Thymus (tissue), 11 donors: Measurements from ENCODE around the gene WASL. TPM values are rescaled to one million over a fixed set of nuclear protein-coding genes. Genes with fewer than 3 reads are reported as not detected.

ENCODE experiments used
- DNase-seq, 9 donors: peaks; one replicate each; pipeline ENCODE4 v3.0.0-alpha.2; 2013; ENCODE audit warnings: low spot score in 9 of 9, low read depth in 6 of 9, missing footprints in 1 of 9
- H3K27ac ChIP-seq, 2 donors: one replicate each; pipeline ENCODE4 v1.5.1; 2013; ENCODE audit warnings: control low read depth in 1 of 2, low read depth in 1 of 2, low read length in 1 of 2, mild to moderate bottlenecking in 1 of 2, moderate library complexity in 1 of 2
- H3K27me3 ChIP-seq, 2 donors: one replicate each; pipeline ENCODE4 v1.5.1; 2013; ENCODE audit warnings: low read length in 1 of 2; ENCODE audit not compliant: control insufficient read depth in 2 of 2, insufficient read depth in 1 of 2
- H3K36me3 ChIP-seq, 2 donors: one replicate each; pipeline ENCODE4 v1.5.1; 2013; ENCODE audit warnings: low read length in 1 of 2, mild to moderate bottlenecking in 1 of 2, moderate library complexity in 1 of 2; ENCODE audit not compliant: control insufficient read depth in 2 of 2, insufficient read depth in 2 of 2
- H3K4me1 ChIP-seq, 2 donors: one replicate each; pipeline ENCODE4 v1.5.1; 2013; ENCODE audit warnings: low read length in 2 of 2; ENCODE audit not compliant: control insufficient read depth in 2 of 2, insufficient read depth in 2 of 2
- H3K4me3 ChIP-seq, 2 donors: one replicate each; pipeline ENCODE4 v1.5.1; 2013; ENCODE audit warnings: low read length in 2 of 2, control low read depth in 1 of 2, mild to moderate bottlenecking in 1 of 2
- H3K9me3 ChIP-seq, 2 donors: one replicate each; pipeline ENCODE4 v1.5.1; 2013; ENCODE audit warnings: low read length in 1 of 2, mild to moderate bottlenecking in 1 of 2; ENCODE audit not compliant: control insufficient read depth in 2 of 2, insufficient read depth in 1 of 2
- WGBS: extraction: QIAGEN DNeasy Blood & Tissue Kit; methylation state at CpG from one replicate; pipeline ENCODE4 v1.1.7; 2013; 5-methylcytosine and 5-hydroxymethylcytosine counted together
- polyA plus RNA-seq: library from polyadenylated mRNA; stranded (reverse); fragments of 200-250 nt; gene quantifications from one replicate; pipeline ENCODE4 v1.2.3, GENCODE V29; 2013
- total RNA-seq: library from RNA; stranded (reverse); fragments of 120-200 nt; gene quantifications from one replicate; pipeline ENCODE4 v1.2.4, GENCODE V29; 2013
- donor health status: healthy.

The WASL gene
- total and polyA plus RNA-seq, 2 donors, result 3.6 to 17.8 TPM

DNA sequence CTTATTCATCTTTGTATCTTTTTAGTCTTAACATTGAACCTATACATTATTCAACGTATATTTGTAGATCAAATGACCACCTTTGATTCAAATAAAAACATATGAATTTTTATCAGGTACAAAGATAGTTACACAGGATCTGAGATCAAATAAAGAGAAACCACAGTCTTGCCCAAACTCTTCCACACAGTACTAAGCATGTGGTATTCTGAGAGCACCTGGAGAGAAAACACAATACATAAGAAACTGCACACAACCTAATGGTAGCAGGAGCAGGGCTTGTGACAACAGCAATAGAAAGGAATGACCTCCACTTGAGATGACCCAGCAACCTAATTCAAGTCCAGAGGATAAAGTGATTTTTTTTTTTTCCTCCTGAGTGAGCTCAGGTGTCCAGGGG, 6.5 kb upstream of the WASL start:
- H3K4me1 ChIP-seq, result peaks cover 6 to 9% of the 10 kb centered on the region in 2 donors
- no peak overlapping the region for H3K27ac ChIP-seq
- DNase-seq, result peak in 6 of 9 donors; percentile 32 to 70 (median 36)
- H3K36me3 ChIP-seq, result no peaks in the 10 kb centered on the region
- H3K27me3 ChIP-seq, result no peaks in the 10 kb centered on the region
- 11% methylated on average over 1 of the region's 1 CpG for WGBS
- no peak overlapping the region for H3K4me3 ChIP-seq
- no peaks in the 10 kb centered on the region for H3K9me3 ChIP-seq

DNA sequence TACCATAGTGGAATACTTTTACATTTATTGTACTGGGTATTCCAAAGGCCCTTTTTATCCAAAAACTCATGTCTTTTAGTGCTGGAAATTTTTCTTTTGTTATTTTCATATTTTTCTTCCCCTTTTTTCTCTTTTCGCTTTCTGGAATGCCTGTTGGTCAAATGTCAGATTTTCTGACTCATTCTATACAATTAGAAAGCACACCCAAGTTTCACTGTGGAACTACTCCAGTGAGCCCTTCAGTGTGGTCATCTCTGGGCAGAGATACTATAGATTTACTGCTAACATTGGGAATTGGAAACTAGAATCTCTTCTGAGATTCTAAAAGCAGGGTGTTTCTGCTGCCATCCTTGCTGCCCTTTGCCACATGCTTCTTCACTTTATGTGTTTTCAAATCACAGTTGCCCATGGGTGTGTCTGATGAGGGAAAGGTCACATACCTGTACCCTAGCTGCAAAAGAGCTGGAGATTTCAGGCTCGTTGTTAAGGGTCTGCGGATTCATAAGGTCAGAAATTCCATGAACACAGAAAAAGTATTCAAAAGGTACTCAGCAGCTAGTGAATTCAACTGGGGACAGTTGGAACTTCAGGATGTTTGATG, 5.6 kb upstream of the WASL start:
- 95% methylated on average over 3 of the region's 3 CpGs for WGBS
- Histone ChIP-seq H3K27ac (no peak overlapping the region), H3K4me1 (peaks cover 6 to 9% of the 10 kb centered on the region in 2 donors), H3K27me3 (no peaks in the 10 kb centered on the region), H3K4me3 (no peak overlapping the region), H3K36me3 (no peaks in the 10 kb centered on the region), H3K9me3 (no peaks in the 10 kb centered on the region)
- no peak for DNase-seq

DNA sequence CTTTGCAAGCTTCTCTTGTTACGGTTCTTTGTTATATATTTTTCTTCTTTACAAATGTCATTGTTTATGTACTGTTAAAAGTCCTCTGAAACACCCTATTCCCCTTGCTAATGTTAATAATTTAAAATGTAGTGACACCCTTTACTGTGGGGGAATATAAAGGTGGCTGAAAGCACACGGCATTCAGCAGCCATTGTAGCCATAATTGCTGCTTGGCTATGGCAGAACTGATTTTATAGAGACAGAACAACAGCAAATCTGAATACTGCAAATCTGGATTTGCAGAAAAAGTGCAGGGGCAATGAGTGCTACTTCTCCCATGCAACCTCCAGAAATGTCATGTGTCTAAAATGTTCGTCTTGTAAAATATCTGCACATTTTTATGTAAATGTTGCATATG, 3.7 kb upstream of the WASL start:
- Histone ChIP-seq H3K27ac (no peak overlapping the region), H3K27me3 (no peaks in the 10 kb centered on the region), H3K4me3 (no peak overlapping the region), H3K9me3 (no peaks in the 10 kb centered on the region), H3K36me3 (no peaks in the 10 kb centered on the region), H3K4me1 (peaks cover 6 to 9% of the 10 kb centered on the region in 2 donors)
- WGBS, result 97% methylated on average over 3 of the region's 3 CpGs
- DNase-seq, result no peak

DNA sequence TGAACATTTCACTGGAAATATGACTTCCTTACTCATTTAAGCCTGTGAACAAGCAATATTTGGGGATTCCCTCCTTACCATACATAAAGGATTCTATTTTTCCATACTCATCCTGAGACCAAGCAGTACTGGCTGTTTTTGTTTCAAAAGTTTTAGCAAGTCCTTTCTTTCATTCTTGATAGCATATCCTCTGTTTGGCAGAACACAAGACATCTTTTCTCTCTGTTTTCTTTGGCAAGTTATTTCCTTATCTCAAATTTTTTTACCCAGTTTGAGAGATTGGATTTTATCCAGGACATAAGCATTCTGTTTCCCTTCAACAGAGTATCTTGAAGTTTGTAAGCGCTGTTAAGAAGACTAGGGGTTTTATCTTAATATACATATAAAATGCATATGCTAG, 3.0 kb upstream of the WASL start:
- H3K27me3 ChIP-seq, result no peaks in the 10 kb centered on the region
- DNase-seq, result no peak
- no peak overlapping the region for H3K27ac ChIP-seq
- no peak overlapping the region for H3K4me3 ChIP-seq
- H3K9me3 ChIP-seq, result no peaks in the 10 kb centered on the region
- peaks cover 6 to 9% of the 10 kb centered on the region in 2 donors for H3K4me1 ChIP-seq
- 95% methylated on average over 1 of the region's 1 CpG for WGBS
- H3K36me3 ChIP-seq, result no peaks in the 10 kb centered on the region

DNA sequence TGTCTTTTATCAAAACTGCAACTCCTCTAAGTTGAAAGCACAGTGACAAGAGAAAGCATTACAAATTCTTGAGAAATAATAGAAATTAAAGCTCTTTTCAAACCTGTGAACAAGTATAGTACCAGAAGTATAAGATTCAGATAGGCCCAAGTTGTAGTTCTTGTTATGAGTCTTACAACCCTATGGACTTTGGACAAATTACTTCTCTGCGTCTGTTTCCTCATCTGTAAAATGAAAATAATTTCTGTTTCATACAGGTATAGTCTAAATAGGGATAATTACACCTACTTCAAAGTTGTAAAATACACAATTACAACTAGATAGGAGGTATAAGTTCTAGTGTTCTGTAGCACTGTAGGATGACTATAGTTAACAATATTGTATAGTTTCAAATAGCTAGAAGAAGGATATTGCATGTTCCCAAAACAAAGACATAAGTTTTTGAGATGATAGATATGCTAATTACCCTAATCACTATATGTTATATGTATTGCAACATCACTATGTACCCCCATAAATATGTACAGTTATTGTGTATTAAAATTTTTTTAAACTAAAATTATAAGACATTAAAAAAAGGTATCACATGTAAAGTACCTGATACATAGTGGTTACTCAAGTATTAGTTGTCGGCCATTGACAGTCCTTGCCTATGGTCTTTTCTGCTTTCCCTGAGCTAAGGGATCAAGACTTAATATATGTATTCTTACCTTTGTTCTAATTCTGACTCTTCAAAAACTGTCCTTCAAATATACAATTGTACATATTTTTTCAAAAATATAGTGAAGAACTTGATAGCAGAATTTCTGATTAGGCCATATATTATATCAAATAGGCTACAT, 1.8 kb upstream of the WASL start:
- WGBS, result 97% methylated on average over 2 of the region's 2 CpGs

DNA sequence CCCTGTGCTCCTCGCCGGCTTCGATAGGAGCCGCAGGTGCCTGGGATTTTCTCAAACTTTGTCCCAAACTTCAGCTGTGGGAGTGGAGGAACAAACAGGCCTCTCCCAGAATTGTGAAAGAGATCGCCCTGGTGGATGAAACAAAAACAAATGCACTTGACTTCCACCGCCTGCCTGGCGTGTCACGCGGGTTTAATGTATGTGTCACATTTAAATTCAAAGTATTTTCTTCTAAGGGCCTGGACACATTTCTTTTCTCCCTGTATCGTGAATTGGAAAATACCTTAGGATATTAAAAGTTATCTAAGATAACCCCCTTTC, 694 bp upstream of the WASL start:
- H3K4me1 ChIP-seq, result peaks cover 0 to 4% of the 10 kb centered on the region in 2 donors
- 1% methylated on average over 10 of the region's 10 CpGs for WGBS
- H3K36me3 ChIP-seq, result no peaks in the 10 kb centered on the region
- no peaks in the 10 kb centered on the region for H3K9me3 ChIP-seq
- DNase-seq, result no peak
- H3K27me3 ChIP-seq, result no peaks in the 10 kb centered on the region
- peak overlapping the region; percentile 96 for H3K27ac ChIP-seq
- H3K4me3 ChIP-seq, result peak overlapping the region; percentile 86 to 89

More for the DNA sequence above, 1.8 kb upstream of the WASL start:
- H3K27ac ChIP-seq, result no peak overlapping the region
- peaks cover 3 to 8% of the 10 kb centered on the region in 2 donors for H3K4me1 ChIP-seq
- no peaks in the 10 kb centered on the region for H3K36me3 ChIP-seq
- H3K27me3 ChIP-seq, result no peaks in the 10 kb centered on the region
- no peak for DNase-seq
- H3K4me3 ChIP-seq, result no peak overlapping the region
- H3K9me3 ChIP-seq, result no peaks in the 10 kb centered on the region

DNA sequence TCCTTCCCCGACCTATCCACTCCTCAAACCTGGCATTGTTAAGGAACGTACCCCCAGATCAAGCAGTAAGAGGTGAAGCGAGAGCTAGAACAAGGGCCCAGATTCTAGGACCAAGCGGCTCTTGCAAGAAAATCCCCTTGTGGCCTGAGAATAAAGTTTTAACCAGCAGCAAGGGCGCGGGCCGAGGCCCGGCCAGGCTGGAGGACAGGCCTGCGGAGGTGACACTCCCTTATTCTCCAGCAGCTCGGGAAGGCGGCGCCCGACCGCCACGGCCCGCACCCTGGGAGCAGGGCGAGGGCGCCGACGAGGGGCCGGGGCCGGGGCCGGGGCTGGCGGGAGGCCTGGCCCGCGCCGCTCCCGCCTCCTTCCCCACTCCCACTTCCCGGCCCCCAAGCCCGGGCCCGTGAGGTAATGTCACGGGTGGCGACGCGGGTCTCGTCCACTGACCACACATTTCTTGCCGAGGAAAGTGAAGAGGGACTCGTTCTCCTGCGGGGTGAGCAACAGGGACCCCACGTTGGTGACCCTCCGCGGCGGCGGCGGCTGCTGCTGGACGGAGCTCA, 551 bp downstream of the WASL start:
- H3K4me1 ChIP-seq, result peaks cover 0 to 4% of the 10 kb centered on the region in 2 donors
- H3K27ac ChIP-seq, result peak overlapping the region; percentile 93 to 96
- no peaks in the 10 kb centered on the region for H3K27me3 ChIP-seq
- H3K9me3 ChIP-seq, result no peaks in the 10 kb centered on the region
- H3K36me3 ChIP-seq, result no peaks in the 10 kb centered on the region
- peak overlapping the region; percentile 86 to 89 for H3K4me3 ChIP-seq
- WGBS, result under 1% methylated on average over 46 of the region's 46 CpGs
- DNase-seq, result peak in 7 of 9 donors; percentile 11 to 58 (median 26)

DNA sequence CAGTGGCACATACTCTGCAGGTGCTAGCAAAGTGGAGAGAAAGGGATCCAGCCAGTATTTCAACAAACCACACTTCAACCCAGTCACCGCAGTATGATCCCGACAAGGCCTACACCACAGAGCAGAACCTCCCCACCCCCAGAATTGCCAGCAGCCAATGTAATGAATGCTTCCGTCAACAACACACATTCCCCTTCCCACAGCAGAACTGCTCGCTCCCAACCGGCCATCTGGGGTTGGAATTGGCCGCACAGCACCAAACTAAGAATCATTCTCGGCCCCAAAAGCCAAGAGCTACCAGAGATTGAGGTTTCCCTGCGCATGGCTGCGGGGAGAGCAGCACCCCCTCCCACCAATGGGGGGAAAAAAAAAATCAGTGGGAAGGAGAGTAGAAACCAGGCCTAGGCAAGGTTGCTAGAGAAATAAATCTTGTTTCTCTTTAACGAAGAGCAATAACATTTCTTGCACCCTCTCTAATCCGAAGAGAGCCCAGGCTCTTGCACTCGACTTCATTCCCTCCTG, 1.1 kb downstream of the WASL start:
- WGBS, result under 1% methylated on average over 12 of the region's 12 CpGs
- Histone ChIP-seq H3K4me3 (peak overlapping the region; percentile 86 to 89), H3K27me3 (no peaks in the 10 kb centered on the region), H3K27ac (peak overlapping the region; percentile 93 to 96), H3K9me3 (no peaks in the 10 kb centered on the region), H3K36me3 (no peaks in the 10 kb centered on the region), H3K4me1 (peaks cover 0 to 4% of the 10 kb centered on the region in 2 donors)
- DNase-seq, result peak in 8 of 9 donors; percentile 21 to 76 (median 54)

DNA sequence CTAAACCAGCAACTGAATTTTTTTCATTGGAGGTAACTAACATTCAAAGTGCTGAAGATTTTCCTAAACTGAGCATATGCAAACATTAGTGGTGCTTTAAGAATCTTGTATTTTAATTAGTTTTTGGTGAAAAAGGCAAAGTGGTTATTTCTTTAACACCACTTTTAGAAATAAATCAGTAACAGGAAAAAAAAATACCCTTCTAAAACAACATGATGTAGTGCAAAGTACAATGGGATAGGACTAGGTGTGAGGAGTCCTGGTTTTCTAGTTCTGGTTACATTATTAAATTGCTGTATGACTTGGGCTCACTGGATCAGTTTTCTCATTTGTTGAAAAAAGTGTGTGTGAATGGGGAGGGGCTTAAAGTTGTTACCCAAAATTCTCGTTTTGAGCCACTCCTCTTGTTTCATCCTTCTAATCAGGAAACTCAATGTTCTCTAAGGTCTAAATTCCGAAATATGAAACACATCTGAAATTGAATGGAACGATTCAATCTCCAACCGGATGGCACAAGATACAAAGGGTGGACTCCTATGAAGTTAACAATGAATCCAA, 1.8 kb downstream of the WASL start:
- Histone ChIP-seq H3K9me3 (no peaks in the 10 kb centered on the region), H3K4me3 (peak overlapping the region; percentile 86 to 89), H3K4me1 (peaks cover 0 to 4% of the 10 kb centered on the region in 2 donors), H3K27me3 (no peaks in the 10 kb centered on the region), H3K27ac (peak overlapping the region in 1 of 2 donors; percentile 93), H3K36me3 (no peaks in the 10 kb centered on the region)
- 25% methylated on average over 4 of the region's 4 CpGs for WGBS
- DNase-seq, result peak in 1 of 9 donors; percentile 21
